ENCODE data around the gene FBXO27. TPM values are rescaled to one million over a fixed set of nuclear protein-coding genes. Genes with fewer than 3 reads are reported as not detected.

Gene FBXO27
- total RNA-seq, 4 donors from 2014 or later = 3.4 to 11.3 (median 7.8) TPM

- H3K9me3 ChIP-seq = no peaks in the 10 kb centered on the region
- TF ChIP-seq, protein P1, sequence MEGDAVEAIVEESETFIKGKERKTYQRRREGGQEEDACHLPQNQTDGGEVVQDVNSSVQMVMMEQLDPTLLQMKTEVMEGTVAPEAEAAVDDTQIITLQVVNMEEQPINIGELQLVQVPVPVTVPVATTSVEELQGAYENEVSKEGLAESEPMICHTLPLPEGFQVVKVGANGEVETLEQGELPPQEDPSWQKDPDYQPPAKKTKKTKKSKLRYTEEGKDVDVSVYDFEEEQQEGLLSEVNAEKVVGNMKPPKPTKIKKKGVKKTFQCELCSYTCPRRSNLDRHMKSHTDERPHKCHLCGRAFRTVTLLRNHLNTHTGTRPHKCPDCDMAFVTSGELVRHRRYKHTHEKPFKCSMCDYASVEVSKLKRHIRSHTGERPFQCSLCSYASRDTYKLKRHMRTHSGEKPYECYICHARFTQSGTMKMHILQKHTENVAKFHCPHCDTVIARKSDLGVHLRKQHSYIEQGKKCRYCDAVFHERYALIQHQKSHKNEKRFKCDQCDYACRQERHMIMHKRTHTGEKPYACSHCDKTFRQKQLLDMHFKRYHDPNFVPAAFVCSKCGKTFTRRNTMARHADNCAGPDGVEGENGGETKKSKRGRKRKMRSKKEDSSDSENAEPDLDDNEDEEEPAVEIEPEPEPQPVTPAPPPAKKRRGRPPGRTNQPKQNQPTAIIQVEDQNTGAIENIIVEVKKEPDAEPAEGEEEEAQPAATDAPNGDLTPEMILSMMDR (IDR thresholded peaks at IDR 0.05) = no peak
- TF ChIP-seq POLR2A (IDR thresholded peaks at IDR 0.05) = no peak
- H3K27ac ChIP-seq = no peak overlapping the region
- no peaks in the 10 kb centered on the region for H3K27me3 ChIP-seq
- no peaks in the 10 kb centered on the region for H3K36me3 ChIP-seq
- intact Hi-C loops (cut with DNase I; ENCODE audit: low total_unique reads) = no loop called here
- H3K4me1 ChIP-seq = no peaks in the 10 kb centered on the region
- DNase-seq = peak in 1 of 2 donors; percentile 18
- no peak overlapping the region for H3K4me3 ChIP-seq
Observed at GRCh38 chr19:39038098-39038497, 5.7 kb upstream of the FBXO27 start.

DNA sequence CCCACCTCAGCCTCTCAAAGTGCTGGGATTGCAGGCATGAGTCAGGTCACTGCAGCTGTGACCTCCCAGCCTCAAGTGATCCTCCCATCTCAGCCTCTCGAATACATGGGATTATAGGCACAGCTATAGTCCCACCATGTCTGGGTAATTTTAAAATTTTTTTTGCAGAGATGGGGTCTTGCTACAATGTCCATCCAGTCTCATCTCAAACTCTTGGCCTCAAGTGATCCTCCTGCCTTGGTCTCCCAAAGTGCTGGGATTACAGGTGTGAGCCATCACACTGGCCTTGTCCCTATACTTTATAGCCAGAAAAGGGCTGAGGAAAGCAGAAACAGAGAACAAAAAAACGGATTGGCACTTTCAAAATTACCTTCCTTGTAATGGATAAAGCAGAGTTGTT, 4.8 kb upstream of the FBXO27 start:
- TF ChIP-seq, protein P1 (IDR thresholded peaks at IDR 0.05) = no peak
- no peak for TF ChIP-seq POLR2A (IDR thresholded peaks at IDR 0.05)
- intact Hi-C loops (cut with DNase I; ENCODE audit: low total_unique reads) = no loop called here
- Histone ChIP-seq H3K36me3 (no peaks in the 10 kb centered on the region), H3K9me3 (no peaks in the 10 kb centered on the region), H3K27me3 (no peaks in the 10 kb centered on the region), H3K4me1 (no peaks in the 10 kb centered on the region), H3K27ac (no peak overlapping the region), H3K4me3 (no peak overlapping the region)
- DNase-seq = no peak

GRCh38 chr19:39036581-39036980, 4.2 kb upstream of the FBXO27 start:
- TF ChIP-seq, protein P1 (IDR thresholded peaks at IDR 0.05) = no peak
- no peak for TF ChIP-seq POLR2A (IDR thresholded peaks at IDR 0.05)
- H3K36me3 ChIP-seq = no peaks in the 10 kb centered on the region
- H3K4me1 ChIP-seq = no peaks in the 10 kb centered on the region
- no peaks in the 10 kb centered on the region for H3K27me3 ChIP-seq
- H3K4me3 ChIP-seq = no peak overlapping the region
- intact Hi-C loops (cut with DNase I; ENCODE audit: low total_unique reads) = no loop called here
- no peak for DNase-seq
- no peaks in the 10 kb centered on the region for H3K9me3 ChIP-seq
- no peak overlapping the region for H3K27ac ChIP-seq

GRCh38 chr19:39031368-39032062, 834 bp downstream of the FBXO27 start:
- Histone ChIP-seq H3K27ac (peak overlapping the region in 1 of 2 donors; percentile 39), H3K4me1 (peaks cover 0 to 6% of the 10 kb centered on the region in 2 donors), H3K9me3 (no peaks in the 10 kb centered on the region), H3K36me3 (no peaks in the 10 kb centered on the region), H3K27me3 (no peaks in the 10 kb centered on the region), H3K4me3 (peak overlapping the region; percentile 43 to 72)
- TF ChIP-seq, protein P1 (IDR thresholded peaks at IDR 0.05) = no peak
- TF ChIP-seq POLR2A (IDR thresholded peaks at IDR 0.05) = peak in 1 of 2 donors; percentile 21
- DNase-seq = peak; percentile 74 to 83
- intact Hi-C loops (cut with DNase I; ENCODE audit: low total_unique reads) = no loop called here

- H3K27ac ChIP-seq = no peak overlapping the region
- no peak for DNase-seq
- intact Hi-C loops (cut with DNase I; ENCODE audit: low total_unique reads) = no loop called here
- H3K4me1 ChIP-seq = peaks cover 0 to 6% of the 10 kb centered on the region in 2 donors
- TF ChIP-seq POLR2A (IDR thresholded peaks at IDR 0.05) = no peak
- TF ChIP-seq, protein P1 (IDR thresholded peaks at IDR 0.05) = no peak
- H3K9me3 ChIP-seq = no peaks in the 10 kb centered on the region
- no peaks in the 10 kb centered on the region for H3K36me3 ChIP-seq
- no peaks in the 10 kb centered on the region for H3K27me3 ChIP-seq
- peak overlapping the region; percentile 43 to 72 for H3K4me3 ChIP-seq
Observed at GRCh38 chr19:39030854-39031367, 1.4 kb downstream of the FBXO27 start.
